ENCODE data around the gene SH3BP2.

Gene SH3BP2

DNA sequence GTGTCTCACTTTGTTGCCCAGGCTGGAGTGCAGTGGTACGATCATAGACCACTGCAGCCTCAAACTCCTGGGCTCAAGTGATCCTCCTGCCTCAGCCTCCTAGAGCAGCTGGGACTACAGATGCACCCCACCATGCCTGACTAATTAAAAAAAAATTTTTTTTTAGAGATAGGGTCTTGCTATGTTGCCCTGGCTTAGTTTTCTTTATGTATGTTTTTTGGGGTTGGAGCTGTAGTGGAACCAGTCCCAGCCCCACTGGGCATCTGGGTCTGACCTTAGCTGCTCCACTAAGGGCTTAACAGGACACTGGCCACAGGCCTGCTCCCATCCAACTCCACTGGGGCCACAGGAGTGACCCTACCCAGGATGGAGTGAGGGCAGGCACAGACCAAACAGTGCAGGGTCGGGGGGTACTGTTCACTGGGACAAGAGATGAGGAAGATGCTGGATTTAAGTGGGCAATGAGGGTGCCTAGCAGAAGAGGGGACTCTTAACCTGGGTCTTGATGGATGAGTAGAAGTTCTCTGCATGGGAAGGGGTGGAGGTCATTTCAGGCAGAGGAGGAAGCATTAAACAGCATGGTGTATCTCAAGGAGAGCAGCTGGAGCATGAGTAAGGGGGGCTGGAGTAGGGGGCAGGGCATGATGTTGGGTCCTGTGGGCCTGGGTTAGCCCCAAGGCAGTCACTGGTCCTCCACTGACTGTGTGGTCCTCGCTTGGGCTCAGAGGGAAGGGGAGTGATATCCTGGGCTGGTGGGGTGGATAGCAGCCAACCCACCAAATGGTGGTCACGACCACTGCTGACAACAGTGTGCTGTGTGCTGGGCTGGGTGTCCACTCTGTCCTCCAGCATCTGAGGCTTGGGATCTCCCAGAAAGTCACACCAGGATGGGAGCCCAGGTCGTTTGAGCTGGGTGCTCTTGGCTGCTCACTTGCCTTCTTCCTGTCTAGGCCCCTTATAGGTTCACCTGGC, 26.6 kb downstream of the SH3BP2 start:
- no peak for DNase-seq (ENCODE audit: low read depth)

DNA sequence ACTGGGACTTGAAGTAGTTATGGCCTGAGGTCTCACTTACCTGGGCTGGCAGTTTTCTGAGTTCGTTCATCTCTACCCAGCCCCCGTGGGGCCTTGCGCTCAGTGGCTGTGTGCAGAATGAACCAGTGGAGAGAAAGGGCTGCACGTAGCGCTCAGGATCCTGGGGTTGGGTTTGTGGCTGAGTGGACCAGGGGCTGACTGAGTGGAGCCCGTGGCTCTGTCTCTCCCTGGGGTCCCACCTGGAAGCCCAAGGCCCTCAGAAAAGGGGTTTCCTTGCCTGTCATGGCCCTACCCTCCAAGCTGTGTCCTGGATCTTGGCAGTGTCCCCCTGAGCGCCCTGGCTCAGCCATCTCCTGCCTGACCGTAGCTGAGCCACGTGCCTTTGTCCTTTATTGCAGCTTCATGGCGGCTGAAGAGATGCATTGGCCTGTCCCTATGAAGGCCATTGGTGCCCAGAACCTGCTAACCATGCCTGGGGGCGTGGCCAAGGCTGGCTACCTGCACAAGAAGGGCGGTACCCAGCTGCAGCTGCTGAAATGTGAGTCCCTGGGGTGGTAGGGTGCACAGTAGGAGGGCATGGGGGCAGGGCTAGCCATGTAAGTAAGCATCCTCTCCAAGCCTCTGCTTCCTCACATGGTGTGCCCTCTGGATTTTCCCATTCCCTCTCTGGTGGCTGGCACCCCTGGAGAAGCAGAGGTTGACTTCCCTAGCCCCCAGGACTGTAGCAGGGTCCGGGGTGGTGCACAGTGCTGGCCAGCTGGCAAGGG, 27.5 kb downstream of the SH3BP2 start:
- DNase-seq (ENCODE audit: low read depth), result no peak

DNA sequence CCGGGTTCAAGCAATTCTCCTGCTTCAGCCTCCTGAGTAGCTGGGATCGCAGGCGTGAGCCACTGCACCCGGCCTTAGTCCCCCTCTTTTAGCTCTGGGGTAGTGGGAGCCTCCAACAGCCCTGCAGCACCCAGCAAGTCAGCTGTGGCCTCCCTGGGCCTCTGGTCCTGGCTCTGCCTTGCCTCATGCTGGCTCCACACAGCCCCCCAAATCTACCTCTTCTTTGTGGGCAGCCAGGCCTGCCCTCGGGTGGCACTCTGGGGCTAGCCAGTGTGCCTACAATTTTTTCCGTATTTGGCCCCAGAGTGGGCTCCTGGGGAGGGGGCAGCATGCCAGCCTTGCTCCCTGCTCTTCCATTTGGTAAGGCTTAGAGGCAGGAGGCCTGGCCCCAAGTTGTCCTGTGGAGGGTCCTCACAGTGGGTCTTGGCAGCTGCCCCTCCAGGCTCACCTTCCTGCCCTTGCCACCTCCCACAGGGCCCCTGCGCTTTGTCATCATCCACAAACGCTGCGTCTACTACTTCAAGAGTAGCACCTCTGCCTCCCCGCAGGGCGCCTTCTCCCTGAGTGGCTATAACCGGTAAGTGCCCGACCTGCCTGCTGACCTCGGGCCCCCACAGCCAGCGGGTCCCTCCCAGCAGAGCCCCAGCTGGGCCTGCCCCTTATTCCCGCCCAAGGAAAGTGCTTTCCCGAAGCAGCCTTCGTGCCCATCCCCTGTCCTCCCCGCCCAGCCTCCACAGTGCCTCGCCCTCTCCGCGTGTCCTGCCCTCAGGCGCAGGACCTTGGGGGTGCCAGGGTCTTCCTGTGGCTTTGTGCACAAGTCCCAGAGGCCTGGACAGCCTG, 29.8 kb downstream of the SH3BP2 start:
- no peak for DNase-seq (ENCODE audit: low read depth)

DNA sequence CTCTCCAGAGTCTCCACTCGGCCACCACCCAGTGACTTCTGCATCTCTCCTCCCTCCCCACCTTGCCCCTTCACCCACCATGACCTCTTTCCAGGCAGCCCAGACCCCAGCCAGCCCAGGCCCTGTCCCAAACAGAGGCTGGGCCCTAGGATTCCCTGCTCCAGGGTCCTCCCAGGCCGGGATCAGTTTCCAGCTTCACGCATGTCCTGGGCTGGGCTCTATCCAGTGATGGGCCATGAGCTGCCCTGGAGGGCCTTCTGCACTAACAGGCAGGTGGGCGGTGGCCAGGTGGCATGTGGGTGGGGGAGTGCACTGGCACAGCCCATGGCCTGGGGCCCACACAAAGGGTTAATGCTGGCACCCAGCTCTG, 30.4 kb downstream of the SH3BP2 start:
- no peak for DNase-seq (ENCODE audit: low read depth)

DNA sequence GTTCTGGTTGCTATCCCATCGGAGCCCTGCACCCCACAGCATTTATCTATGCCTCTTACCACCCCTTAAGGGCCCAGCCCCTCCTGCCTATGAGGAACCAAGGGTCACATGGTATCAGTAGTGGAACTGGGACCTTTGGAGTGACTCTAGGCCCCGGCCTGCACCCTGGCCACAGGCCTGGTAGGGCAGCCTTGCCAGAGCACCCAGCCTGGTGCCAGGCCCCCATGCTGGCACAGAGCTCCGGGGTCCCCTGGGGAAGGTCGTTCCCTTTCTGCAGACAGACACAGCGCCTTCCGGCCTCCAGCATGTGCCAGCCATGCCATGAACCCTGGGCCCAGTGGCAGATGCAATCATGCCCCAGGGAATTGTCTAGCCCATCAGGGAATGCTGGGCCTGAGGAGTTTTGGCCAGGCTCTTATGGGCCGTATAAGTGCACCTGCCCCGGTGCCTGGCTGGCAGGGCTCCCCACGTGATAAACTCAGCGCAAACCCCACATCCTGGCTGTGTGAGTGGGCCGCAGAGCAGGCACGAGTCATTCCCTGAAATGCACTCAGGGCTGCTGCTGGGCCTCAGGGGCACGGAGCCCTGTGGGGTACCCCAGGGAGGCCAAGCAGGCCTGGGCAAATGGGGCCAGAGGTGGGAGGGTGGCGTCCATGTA, 30.9 kb downstream of the SH3BP2 start:
- no peak for DNase-seq (ENCODE audit: low read depth)

DNA sequence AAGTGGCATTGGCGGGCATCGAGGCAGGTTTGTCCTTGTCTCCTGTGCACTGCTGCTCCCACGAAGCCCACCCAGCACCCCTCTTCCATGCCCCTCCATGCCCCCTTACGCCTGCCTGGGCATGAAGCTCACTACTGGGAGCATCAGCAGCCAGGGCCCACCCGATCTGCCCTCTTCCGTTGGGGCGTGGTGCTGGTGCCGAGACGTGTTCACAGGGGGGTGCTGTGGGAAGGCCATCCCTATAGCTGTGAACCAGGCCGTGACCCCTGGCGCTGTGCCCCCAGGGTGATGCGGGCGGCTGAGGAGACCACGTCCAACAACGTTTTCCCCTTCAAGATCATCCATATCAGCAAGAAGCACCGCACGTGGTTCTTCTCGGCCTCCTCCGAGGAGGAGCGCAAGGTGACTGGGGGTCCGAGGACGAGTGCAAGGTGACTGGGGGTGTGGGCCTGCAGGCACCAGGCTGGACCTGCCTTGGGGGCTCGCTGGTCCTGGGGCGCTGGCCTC, 31.5 kb downstream of the SH3BP2 start:
- DNase-seq (ENCODE audit: low read depth), result no peak

DNA sequence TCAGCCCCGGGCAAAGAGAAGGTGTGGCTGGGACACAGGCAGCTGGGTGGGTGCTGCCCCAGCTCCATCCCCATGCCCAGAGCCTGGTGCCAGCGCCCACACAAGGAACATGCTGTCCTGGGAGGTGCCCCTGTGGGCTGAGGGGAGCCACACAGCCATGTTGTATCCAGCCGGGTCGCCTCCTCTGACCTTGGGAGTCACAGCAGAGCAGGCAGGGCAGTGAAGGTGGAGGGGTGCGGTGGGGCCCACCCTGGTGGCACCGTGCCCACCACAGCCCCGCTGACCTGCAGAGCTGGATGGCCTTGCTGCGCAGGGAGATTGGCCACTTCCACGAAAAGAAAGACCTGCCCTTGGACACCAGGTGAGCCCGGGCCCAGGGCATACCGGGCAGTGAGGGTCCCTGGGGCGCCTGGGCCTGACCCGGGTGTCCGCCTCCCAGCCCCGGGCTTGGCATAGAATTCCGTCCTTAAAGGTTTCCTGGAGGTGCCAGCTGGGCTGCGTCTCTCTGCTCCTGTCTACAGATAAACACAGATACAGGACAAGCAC, 32.0 kb downstream of the SH3BP2 start:
- no peak for DNase-seq (ENCODE audit: low read depth)

DNA sequence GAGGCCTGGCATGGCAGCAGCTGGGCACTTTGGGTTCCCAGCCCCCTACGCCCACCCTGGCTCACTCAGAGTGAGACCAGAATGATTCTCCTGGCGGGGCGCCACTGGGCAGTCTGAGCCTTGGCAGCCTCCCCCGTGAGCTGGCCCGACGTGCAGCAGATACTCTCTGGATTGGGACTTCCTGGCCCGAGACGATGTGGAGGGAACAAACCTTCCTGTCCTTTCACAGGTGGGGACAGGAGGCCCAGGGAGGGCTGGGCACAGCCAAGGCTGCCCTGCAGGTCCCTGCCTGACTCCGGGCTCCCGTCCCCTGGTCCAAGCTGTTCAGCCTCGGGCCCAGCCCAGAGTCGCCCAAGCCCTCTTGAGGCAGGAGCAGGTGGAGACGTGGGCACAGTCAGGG, 32.9 kb downstream of the SH3BP2 start:
- no peak for DNase-seq (ENCODE audit: low read depth)

DNA sequence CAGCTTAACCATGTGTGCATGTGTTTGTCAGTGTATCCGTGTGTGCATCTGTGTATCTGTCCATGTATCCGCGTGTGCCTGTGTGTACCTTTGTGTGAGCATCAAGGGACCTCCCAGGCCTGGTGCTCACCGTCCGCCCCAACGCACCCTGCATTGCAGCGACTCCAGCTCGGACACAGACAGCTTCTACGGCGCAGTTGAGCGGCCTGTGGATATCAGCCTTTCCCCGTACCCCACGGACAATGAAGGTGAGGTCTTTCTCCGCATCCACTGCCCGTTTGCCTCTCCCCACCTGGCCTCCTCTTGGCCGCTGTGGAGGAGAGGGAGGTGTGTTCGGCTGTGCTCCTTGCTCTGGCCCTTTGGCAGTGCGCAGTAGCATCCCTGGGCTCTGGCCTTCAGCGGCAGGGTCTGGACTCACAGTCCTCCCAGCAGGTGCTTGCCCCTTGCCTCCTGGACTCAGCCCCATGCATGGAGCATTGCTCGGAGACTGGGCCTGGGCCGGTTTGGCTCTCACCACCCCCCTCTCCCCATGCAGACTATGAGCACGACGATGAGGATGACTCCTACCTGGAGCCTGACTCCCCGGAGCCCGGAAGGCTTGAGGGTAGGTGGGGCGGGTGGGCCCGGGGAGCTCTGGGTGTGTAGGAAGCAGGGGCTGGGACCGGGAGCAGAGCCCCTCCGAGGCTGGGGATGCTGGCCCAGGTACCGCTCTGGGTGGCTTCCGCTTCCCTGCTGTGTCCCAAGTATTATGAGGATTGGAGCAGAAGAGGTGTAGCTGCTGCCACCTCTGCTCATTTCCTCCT, 34.4 kb downstream of the SH3BP2 start:
- DNase-seq (ENCODE audit: low read depth), result no peak

DNA sequence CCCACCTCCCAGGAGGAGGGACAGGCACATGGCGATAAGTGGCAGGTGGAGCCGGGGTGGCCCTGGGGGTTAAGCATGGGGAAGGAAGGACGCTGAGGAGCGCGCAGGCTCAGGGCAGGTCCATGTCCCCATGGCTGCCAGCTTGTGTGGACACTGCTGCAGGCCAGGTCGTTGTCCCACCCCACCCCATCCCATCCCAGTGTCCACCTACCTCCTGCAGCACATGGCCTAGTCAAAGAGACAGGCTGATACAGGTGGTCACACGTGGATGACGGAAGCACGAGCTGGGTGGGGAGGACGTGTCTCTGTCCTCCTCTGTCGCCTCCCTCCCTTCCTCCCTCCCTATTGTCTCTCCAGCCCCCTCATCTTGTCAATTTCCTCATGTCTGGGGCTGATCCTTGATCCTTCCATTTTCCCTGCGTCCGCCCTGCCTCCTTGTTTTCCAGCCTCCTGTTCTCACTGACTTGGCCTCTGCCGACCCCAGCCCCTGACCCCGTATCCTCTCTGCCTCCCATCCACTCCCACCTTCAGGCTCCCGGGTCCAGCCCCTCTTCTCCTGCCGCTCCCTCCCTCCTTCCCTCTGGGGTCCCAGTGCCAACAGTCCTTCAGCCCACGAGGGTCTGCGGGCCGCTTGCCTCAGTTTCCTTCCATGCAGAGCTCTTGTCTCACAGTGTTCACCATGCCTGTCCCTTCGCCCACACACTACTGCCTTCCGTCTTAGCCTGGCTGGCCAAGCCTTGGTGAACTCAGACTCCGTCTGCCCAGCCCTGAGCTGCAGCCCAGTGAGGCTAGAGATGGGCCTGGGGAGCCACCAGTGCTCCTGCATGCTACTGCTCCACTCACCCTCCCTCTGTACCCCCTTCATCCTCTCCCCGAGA, 35.2 kb downstream of the SH3BP2 start:
- no peak for DNase-seq (ENCODE audit: low read depth)

DNA sequence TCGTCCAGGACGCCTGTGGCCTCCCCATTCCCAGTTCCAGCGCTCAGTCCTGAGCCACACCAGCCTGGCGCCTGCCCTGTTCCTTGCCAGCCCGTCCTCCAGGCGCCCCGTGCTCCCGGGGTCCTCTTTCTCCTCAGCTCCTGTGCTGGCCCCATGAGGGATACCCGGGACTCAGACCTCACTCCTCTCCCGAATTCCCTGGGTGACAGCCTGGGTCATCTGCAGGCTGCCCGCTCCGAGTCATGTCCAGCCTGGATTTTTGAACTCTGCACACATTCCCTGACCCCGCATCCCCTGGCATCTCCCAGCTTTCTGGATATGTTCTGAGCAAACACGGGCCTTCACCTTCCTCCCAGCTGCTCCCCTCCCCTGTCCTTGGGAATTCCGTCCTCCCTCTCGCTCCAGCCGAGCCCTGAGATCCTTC, 35.9 kb downstream of the SH3BP2 start:
- no peak for DNase-seq (ENCODE audit: low read depth)

DNA sequence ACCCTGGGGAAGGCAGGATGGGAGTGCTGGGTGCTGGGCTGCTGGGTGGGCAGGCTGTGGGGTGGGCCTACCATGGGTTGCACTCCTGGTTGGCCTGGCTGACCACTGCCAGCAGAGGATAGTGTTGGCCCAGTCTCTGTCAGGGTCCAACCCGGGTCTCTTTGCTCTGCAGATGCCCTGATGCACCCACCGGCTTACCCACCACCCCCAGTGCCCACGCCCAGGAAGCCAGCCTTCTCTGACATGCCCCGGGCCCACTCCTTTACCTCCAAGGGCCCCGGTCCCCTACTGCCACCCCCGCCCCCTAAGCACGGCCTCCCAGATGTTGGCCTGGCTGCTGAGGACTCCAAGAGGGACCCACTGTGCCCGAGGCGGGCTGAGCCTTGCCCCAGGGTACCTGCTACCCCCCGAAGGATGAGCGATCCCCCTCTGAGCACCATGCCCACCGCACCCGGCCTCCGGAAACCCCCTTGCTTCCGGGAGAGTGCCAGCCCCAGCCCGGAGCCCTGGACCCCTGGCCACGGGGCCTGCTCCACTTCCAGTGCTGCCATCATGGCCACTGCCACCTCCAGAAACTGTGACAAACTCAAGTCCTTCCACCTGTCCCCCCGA, 36.5 kb downstream of the SH3BP2 start:
- DNase-seq (ENCODE audit: low read depth), result no peak

DNA sequence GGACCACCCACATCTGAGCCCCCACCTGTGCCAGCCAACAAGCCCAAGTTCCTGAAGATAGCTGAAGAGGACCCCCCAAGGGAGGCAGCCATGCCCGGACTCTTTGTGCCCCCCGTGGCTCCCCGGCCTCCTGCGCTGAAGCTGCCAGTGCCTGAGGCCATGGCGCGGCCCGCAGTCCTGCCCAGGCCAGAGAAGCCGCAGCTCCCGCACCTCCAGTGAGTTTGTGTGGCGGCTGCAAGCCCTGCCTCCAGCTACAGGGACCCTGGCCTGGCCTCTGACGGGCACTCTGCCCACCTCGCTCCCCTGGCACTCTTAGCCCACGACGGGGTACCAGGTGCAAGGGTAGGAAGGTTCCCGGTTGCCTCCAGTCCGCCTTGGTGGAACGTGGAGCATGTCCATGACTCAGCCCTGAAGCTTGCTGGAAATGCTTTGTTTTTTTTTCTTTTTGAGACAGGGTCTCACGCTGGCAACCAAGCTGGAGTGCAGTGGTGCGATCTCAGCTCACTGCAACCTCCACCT, 37.1 kb downstream of the SH3BP2 start:
- DNase-seq (ENCODE audit: low read depth), result no peak

DNA sequence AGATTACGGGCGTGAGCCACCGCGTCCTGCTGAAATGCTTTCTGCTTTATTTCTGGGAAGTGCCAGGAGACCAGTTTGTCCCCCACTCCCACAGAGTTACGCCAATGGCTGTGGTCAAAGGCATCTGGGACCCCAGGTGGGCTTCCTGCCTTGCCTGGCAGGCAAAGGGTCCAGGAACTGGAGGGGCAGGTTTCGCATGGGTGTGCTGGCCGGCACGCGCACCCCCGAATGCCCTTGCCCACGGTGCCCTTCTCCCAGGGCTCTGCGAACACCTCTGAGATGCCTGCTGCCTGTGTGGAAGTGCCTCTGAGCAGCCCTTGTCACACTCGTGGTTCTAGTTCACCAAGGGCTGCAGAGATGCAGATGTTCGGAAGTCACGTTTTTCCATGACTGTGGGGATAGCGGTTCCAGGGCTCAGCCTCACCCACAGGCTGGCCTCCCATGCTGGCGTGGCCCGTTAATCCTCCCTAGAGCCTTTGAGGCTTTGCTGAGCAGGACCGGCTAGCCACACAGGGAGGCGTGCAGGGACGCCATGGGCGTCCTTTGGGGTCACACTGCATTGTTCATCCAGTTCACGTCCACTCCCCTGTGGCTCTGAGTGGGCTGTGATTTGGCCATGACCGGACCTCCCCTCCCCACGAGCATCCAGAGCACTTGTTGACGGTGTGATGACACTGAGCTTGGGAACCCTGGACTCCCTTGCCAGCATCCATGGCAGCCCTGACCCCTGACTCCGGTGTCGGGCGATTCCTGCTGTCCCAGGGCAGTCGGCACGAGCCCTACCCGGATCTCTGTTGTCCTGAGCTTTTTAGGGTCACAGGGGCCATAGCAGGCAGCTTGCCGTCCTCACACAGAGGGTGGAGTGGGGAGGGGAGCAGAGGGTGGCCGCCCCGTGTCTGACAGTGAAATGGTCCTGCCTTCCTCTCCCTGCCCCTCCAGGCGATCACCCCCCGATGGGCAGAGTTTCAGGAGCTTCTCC, 38.0 kb downstream of the SH3BP2 start:
- DNase-seq (ENCODE audit: low read depth), result no peak

DNA sequence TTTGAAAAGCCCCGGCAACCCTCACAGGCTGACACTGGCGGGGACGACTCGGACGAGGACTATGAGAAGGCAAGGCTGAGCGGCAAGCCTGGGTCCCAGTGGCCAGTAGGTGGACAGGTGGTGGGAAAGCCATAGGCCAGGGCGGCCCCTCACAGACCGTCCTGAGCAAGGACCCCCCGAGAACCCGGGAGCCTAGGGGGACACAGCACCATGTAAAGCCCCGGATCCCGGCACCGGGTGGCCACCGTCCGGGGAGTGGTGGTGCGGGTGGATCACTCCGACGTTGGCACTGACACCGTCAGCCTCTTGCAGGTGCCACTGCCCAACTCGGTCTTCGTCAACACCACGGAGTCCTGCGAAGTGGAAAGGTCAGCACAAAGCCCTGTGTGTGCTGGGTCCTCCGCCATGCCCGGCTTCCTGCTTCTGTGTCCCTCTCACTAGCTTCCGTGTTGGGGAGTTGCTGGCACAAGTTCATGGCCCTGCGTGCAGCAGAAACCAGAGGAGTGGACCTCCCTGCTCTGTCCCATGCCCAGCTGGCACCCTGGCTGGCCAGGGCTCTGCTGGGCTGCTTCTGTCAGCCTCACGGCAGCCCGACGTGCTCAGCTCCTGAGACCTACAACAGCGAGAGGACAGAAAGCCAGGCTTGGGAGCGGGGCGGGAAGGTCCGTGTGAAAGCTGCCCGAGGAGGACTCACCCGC, 38.9 kb downstream of the SH3BP2 start:
- no peak for DNase-seq (ENCODE audit: low read depth)

DNA sequence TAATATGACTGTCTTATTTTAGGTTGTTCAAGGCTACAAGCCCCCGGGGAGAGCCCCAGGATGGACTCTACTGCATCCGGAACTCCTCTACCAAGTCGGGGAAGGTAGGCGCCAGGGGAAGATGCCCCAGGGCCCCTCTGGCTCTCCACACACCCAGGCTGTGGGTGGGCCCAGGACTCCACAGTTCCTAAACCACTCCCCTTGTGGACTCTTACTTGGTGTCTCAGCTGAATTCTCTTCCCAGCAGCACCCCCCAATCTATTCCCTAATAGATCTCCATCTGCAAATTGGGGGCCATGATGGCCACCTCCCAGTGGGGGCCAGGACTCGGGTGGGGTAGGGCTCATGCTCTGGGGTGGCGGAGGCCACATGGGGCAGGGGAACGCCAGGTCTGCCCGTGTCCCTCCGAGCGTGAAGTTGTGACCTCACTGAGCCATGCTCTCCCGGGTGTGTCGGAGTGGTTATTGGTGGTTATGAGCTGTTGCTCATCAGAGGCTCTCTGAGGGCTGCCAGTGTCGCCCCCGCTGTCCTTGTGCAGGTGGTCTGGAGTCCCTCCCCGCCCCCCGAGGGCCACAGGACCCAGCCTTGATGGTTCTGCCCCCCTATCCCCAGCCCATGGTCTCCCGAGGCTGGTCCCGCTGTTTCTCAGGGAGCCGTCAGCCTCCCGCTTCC, 39.6 kb downstream of the SH3BP2 start:
- no peak for DNase-seq (ENCODE audit: low read depth)

Measured in stimulated activated CD8-positive, alpha-beta memory T cell treated with anti-CD3 and anti-CD28 coated beads, Interleukin-7, amount 100 ng/mL, for 24 hours (primary cell).